GM12878 (cell line): ENCODE measurements around the gene PRDM8. TPM values are rescaled to one million over a fixed set of nuclear protein-coding genes. Genes with fewer than 3 reads are reported as not detected.

Experiments
- ATAC-seq: fragments of 200-7000 bp; cut with Tn5 transposase; 3 replicates; pipeline ENCODE4 v1.9.1; 2020; ENCODE audit warnings: mild to moderate bottlenecking, moderate library complexity
- BruUV-seq: library from RNA; stranded (reverse); fragments of 400-500 nt; replicated peaks from 2 replicates; lab custom pipeline; 2021; lab: Mats Ljungman, UMichigan
- CTCF ChIA-PET: fragments of 300-600 bp; sonication (Branson Sonifier 250); formaldehyde crosslinking; extraction: SDS; loops from one replicate; lab custom pipeline; 2021; ENCODE audit warnings: inconsistent platforms; lab: Yijun Ruan, JAX
- POLR2A ChIA-PET: fragments of 350-600 bp; formaldehyde crosslinking; extraction: SDS; loops from one replicate; lab custom pipeline; 2021; ENCODE audit warnings: inconsistent platforms; lab: Charles Lee
- RAD21 ChIA-PET: fragments of 300-600 bp; sonication (Branson Sonifier 250); formaldehyde crosslinking; loops from one replicate; lab custom pipeline; 2023; ENCODE audit warnings: antibody characterized with exemption; ENCODE audit not compliant: unreplicated experiment; lab: Charles Lee
- SMC1A ChIA-PET: fragments of 300-600 bp; sonication (Branson Sonifier 250); formaldehyde crosslinking; loops from one replicate; lab custom pipeline; 2023; ENCODE audit not compliant: unreplicated experiment, uncharacterized antibody; lab: Charles Lee
- DNase-seq: peaks from one replicate; pipeline ENCODE4 v3.0.0-alpha.2; 2011; ENCODE audit warnings: low read depth, low spot score
- FAIRE-seq: peaks from 3 replicates; lab custom pipeline; 2011; peaks lifted over from hg19 to GRCh38; lab: Jason Lieb, UNC
- H2AFZ ChIP-seq: 2 replicates; pipeline ENCODE4 v1.6.0; 2011; ENCODE audit warnings: low read depth, low read length, control low read depth; ENCODE audit not compliant: control insufficient read depth
- H3K27ac ChIP-seq: 2 replicates; pipeline ENCODE4 v1.5.1; 2011; ENCODE audit warnings: control low read depth; ENCODE audit not compliant: control insufficient read depth, insufficient read depth
- H3K27me3 ChIP-seq, 2 experiments: replicated peaks in 1 of 2; 2 replicates each; pipeline versions ENCODE4 v1.6.0 to v1.6.1; 2011; ENCODE audit warnings: low read length in 1 of 2; ENCODE audit not compliant: control insufficient read depth in 2 of 2, insufficient read depth in 2 of 2
- H3K36me3 ChIP-seq, 2 experiments: 2 replicates each; pipeline ENCODE4 v1.5.1; 2011; ENCODE audit warnings: low read length in 1 of 2; ENCODE audit not compliant: control insufficient read depth in 2 of 2, insufficient read depth in 2 of 2
- H3K4me1 ChIP-seq: 2 replicates; pipeline ENCODE4 v1.6.1; 2011; ENCODE audit warnings: mild to moderate bottlenecking, low read length, moderate library complexity, mixed read lengths; ENCODE audit not compliant: control insufficient read depth, insufficient read depth
- H3K4me2 ChIP-seq: 2 replicates; pipeline ENCODE4 v1.6.0; 2011; ENCODE audit warnings: control low read depth; ENCODE audit not compliant: control insufficient read depth, insufficient read depth
- H3K4me3 ChIP-seq: fragments of 200-600 bp; sonication (generic); 2 replicates; pipeline ENCODE4 v1.5.1; 2016
- H3K79me2 ChIP-seq: 2 replicates; pipeline ENCODE4 v1.6.0; 2011; ENCODE audit warnings: low read length; ENCODE audit not compliant: control insufficient read depth, insufficient read depth
- H3K9ac ChIP-seq: 2 replicates; pipeline ENCODE4 v1.8.0; 2011; ENCODE audit warnings: low read length, control low read depth, mixed read lengths; ENCODE audit not compliant: control insufficient read depth, insufficient read depth
- H3K9me3 ChIP-seq: replicated peaks from 3 replicates; pipeline ENCODE4 v1.5.1; 2011; ENCODE audit warnings: mild to moderate bottlenecking, low read length; ENCODE audit not compliant: control insufficient read depth, insufficient read depth
- H4K20me1 ChIP-seq: 2 replicates; pipeline ENCODE4 v1.6.0; 2011; ENCODE audit not compliant: control insufficient read depth, insufficient read depth
- FOS ChIP-seq: IDR thresholded peaks from 3 replicates; pipeline ENCODE4 v1.6.1; 2011; ENCODE audit warnings: borderline replicate concordance; ENCODE audit not compliant: insufficient read length; ENCODE audit errors: extremely low read depth
- FOXK2 ChIP-seq: fragments of 450-650 bp; IDR thresholded peaks from 2 replicates; pipeline ENCODE4 v1.6.1; 2017; ENCODE audit warnings: mild to moderate bottlenecking, moderate library complexity
- NR2C2 ChIP-seq: IDR thresholded peaks from 2 replicates; pipeline ENCODE4 v1.6.1; 2011; ENCODE audit warnings: borderline replicate concordance, low read depth; ENCODE audit not compliant: control insufficient read depth, insufficient read length
- WGBS: methylation state at CpG from one replicate; pipeline ENCODE4 v1.1.6; 2016; ENCODE audit warnings: low lambda C conversion rate; ENCODE audit not compliant: insufficient replicate concordance, insufficient coverage; ENCODE audit errors: missing lambda C conversion rate; 5-methylcytosine and 5-hydroxymethylcytosine counted together
- in situ Hi-C: fragments of 300-500 bp; cut with MboI; formaldehyde crosslinking; loops from 9 replicates; pipeline ENCODE4 v1.14.3; 2018; ENCODE audit warnings: mixed read lengths
- intact Hi-C: fragments of 100-400 bp; cut with micrococcal nuclease; formaldehyde crosslinking; loops from one replicate; pipeline ENCODE4 v1.14.2; 2022; ENCODE audit not compliant: unreplicated experiment
- polyA plus RNA-seq, 11 experiments: library from polyadenylated mRNA; depleted of rRNA in 4 of 11; unstranded in 6 of 11; stranded (reverse) in 5 of 11; fragments of >200 nt; fragmentation: Nextera tagmentation in 4 of 11; fragmentation: Illumina TruSeq in 1 of 11; extraction: Ambion mirVana in 4 of 11; extraction: Trizol in 1 of 11; gene quantifications; 1 replicate in 1 of 11; 2 replicates in 10 of 11; pipeline versions ENCODE4 v1.2.1 to v1.2.3, GENCODE V29; 2011 to 2016; ENCODE audit warnings: inconsistent platforms in 2 of 11, missing spikeins in 2 of 11, low read depth in 1 of 11
- total RNA-seq, 4 experiments: library from RNA; depleted of rRNA in 3 of 4; stranded (reverse); fragments of >200 nt in 3 of 4; fragmentation: Illumina TruSeq in 1 of 4; extraction: Trizol in 1 of 4; gene quantifications; 2 replicates each; pipeline versions ENCODE4 v1.2.1 to v1.2.3, GENCODE V29; 2013 to 2021
- TF ChIP-seq, protein P1 (sequence below): fragments of 450-650 bp; IDR thresholded peaks from 2 replicates; pipeline ENCODE4 v1.6.1; 2017; ENCODE audit warnings: antibody characterized with exemption, mild to moderate bottlenecking, moderate library complexity
- TF ChIP-seq, protein P2 (sequence below): fragments of 450-650 bp; IDR thresholded peaks from 2 replicates; pipeline ENCODE4 v1.6.1; 2017; ENCODE audit warnings: mild to moderate bottlenecking, moderate library complexity
- TF ChIP-seq, protein P3 (sequence below): IDR thresholded peaks from 2 replicates; pipeline ENCODE4 v1.6.1; 2012; ENCODE audit warnings: low read depth, low read length, improper control_type of control experiment

Gene PRDM8
- total and polyA plus RNA-seq, 10 of the 15 experiments (the other 5 are each of a cell fraction or from before 2014, with no cell fraction given): 0.09 to 1.6 (median 0.40) TPM

DNA sequence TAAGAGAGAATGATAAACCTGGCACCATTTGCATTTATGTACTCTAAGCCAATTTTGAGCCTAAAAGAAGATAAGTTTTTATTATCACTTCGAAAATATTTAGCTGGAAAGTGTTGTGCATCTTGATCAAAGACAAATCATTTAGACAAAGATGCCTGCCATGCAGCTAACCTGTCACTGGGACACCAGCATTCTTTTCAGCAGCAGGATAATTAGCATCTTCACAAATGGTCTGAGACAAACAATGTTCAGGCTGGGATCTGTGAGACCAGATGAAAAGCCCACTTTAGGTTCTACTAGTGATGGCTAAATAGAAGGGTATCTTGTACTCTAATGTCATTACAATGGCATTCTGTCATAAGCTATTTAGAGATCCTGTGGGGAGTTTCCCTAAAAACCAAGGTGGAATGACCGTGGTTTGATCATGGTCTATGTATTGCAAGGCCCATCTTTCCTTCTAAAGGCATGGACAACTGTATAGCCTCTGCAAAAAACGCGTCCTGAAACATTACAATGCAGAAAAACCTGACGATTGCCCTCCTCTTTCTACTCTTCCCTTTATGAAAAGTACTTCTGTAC is 7.2 kb downstream of the PRDM8 start:
- Histone ChIP-seq H4K20me1 (no peaks in the 10 kb centered on the region), H2AFZ (no peak overlapping the region), H3K4me3 (no peak overlapping the region), H3K79me2 (no peaks in the 10 kb centered on the region), H3K27me3 (peaks cover 0 to 7% of the 10 kb centered on the region in 2 experiments; a peak in 3 of 4 replicates), H3K9me3 (no peaks in the 10 kb centered on the region; the same call in 2 of the 3 replicates), H3K36me3 (no peaks in the 10 kb centered on the region), H3K27ac (no peak overlapping the region), H3K4me1 (0 out of 2 replicates have a peak, but pooled peaks cover 3% of the 10 kb centered on the region)
- WGBS: 79% methylated on average over 5 of the region's 5 CpGs
- SMC1A ChIA-PET: interaction anchor here (1.7 kb wide), 1 partner anchor 11 kb away, joined by 5 read pairs; no protein-coding TSS in a partner anchor
- POLR2A ChIA-PET: no interaction called here
- CTCF ChIA-PET: interaction anchor here (0.6 to 1.4 kb wide), 5 partner anchors 9 to 874 kb away, joined by 3 to 6 read pairs (median 4); no protein-coding TSS in a partner anchor
- FAIRE-seq: no peak
- intact Hi-C loops: loop anchor here (5.0 kb wide), 2 partner anchors 77 to 848 kb away; no protein-coding TSS in a partner anchor
- BruUV-seq: no TSS peak
- in situ Hi-C loops: no loop called here
- RAD21 ChIA-PET: no interaction called here
- ATAC-seq: no peak
- DNase-seq: no peak
- TF ChIP-seq, protein P1, sequence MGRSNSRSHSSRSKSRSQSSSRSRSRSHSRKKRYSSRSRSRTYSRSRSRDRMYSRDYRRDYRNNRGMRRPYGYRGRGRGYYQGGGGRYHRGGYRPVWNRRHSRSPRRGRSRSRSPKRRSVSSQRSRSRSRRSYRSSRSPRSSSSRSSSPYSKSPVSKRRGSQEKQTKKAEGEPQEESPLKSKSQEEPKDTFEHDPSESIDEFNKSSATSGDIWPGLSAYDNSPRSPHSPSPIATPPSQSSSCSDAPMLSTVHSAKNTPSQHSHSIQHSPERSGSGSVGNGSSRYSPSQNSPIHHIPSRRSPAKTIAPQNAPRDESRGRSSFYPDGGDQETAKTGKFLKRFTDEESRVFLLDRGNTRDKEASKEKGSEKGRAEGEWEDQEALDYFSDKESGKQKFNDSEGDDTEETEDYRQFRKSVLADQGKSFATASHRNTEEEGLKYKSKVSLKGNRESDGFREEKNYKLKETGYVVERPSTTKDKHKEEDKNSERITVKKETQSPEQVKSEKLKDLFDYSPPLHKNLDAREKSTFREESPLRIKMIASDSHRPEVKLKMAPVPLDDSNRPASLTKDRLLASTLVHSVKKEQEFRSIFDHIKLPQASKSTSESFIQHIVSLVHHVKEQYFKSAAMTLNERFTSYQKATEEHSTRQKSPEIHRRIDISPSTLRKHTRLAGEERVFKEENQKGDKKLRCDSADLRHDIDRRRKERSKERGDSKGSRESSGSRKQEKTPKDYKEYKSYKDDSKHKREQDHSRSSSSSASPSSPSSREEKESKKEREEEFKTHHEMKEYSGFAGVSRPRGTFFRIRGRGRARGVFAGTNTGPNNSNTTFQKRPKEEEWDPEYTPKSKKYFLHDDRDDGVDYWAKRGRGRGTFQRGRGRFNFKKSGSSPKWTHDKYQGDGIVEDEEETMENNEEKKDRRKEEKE: no peak
- TF ChIP-seq FOXK2 (no peak), FOS (no peak), NR2C2 (no peak)
- TF ChIP-seq, protein P2, sequence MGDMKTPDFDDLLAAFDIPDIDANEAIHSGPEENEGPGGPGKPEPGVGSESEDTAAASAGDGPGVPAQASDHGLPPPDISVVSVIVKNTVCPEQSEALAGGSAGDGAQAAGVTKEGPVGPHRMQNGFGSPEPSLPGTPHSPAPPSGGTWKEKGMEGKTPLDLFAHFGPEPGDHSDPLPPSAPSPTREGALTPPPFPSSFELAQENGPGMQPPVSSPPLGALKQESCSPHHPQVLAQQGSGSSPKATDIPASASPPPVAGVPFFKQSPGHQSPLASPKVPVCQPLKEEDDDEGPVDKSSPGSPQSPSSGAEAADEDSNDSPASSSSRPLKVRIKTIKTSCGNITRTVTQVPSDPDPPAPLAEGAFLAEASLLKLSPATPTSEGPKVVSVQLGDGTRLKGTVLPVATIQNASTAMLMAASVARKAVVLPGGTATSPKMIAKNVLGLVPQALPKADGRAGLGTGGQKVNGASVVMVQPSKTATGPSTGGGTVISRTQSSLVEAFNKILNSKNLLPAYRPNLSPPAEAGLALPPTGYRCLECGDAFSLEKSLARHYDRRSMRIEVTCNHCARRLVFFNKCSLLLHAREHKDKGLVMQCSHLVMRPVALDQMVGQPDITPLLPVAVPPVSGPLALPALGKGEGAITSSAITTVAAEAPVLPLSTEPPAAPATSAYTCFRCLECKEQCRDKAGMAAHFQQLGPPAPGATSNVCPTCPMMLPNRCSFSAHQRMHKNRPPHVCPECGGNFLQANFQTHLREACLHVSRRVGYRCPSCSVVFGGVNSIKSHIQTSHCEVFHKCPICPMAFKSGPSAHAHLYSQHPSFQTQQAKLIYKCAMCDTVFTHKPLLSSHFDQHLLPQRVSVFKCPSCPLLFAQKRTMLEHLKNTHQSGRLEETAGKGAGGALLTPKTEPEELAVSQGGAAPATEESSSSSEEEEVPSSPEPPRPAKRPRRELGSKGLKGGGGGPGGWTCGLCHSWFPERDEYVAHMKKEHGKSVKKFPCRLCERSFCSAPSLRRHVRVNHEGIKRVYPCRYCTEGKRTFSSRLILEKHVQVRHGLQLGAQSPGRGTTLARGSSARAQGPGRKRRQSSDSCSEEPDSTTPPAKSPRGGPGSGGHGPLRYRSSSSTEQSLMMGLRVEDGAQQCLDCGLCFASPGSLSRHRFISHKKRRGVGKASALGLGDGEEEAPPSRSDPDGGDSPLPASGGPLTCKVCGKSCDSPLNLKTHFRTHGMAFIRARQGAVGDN: no peak
- TF ChIP-seq, protein P3, sequence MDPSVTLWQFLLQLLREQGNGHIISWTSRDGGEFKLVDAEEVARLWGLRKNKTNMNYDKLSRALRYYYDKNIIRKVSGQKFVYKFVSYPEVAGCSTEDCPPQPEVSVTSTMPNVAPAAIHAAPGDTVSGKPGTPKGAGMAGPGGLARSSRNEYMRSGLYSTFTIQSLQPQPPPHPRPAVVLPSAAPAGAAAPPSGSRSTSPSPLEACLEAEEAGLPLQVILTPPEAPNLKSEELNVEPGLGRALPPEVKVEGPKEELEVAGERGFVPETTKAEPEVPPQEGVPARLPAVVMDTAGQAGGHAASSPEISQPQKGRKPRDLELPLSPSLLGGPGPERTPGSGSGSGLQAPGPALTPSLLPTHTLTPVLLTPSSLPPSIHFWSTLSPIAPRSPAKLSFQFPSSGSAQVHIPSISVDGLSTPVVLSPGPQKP: no peak
- TF ChIP-seq, all 136 proteins: peak for 0
- Histone ChIP-seq H3K4me2 (no peak overlapping the region), H3K9ac (no peak overlapping the region)
